Mucosa of stomach (tissue), 1 donor: ENCODE data around the gene RHBDL1.

ENCODE experiments used
- H3K27me3 ChIP-seq: one replicate; pipeline ENCODE4 v1.7.0; 2013; ENCODE audit warnings: mild to moderate bottlenecking, low read length; ENCODE audit not compliant: control insufficient read depth, insufficient read depth
- H3K36me3 ChIP-seq: one replicate; pipeline ENCODE4 v1.7.0; 2013; ENCODE audit warnings: low read length; ENCODE audit not compliant: control insufficient read depth, insufficient read depth
- H3K4me1 ChIP-seq: one replicate; pipeline ENCODE4 v1.7.0; 2013; ENCODE audit warnings: mild to moderate bottlenecking, low read length; ENCODE audit not compliant: control insufficient read depth, insufficient read depth
- H3K4me3 ChIP-seq: one replicate; pipeline ENCODE4 v1.7.0; 2013; ENCODE audit warnings: low read length
- H3K9ac ChIP-seq: one replicate; pipeline ENCODE4 v1.7.0; 2013; ENCODE audit warnings: mild to moderate bottlenecking, low read length, moderate library complexity
- H3K9me3 ChIP-seq: one replicate; pipeline ENCODE4 v1.7.0; 2013; ENCODE audit warnings: mild to moderate bottlenecking, low read length, moderate library complexity; ENCODE audit not compliant: control insufficient read depth
- donor health status: Pancreatic carcinoma.

RHBDL1 gene

DNA sequence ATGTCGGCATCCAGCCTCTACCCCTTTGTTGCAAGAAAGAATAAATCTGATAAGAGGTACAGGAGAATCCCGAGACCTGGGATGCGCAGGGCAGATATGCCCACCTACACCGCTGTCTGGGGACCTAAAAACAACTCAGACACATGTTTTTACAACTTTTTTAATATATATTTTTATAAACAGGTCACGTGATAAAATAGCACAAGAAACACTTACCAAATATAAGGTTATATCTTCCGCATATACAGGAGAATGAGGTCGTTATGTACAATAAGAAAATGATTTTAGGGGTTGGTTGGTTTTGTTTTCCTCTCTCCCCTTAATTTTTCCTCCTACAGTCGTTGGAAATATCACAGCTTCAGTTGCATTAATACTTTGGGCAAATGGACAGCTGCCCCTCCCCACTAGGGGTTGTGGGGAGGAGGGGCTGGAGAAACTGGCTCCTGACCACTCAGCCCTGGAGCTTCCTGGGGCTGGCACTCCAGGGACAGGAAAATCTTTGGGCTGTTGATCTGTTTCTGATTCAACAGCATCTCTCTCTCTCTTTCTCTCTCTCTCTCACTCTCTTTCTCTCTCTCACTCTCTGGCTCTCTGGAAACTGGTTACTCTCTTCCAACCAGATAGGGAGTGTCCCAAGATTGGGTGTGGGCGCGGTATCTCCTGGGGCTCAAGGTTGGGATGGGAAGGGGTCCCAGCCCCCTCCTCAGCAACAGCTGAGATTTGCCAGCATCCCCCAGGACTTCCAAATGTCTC is 17.1 kb downstream of the RHBDL1 start:
- no peaks in the 10 kb centered on the region for H3K9me3 ChIP-seq
- no peak overlapping the region for H3K4me3 ChIP-seq
- peaks cover 42% of the 10 kb centered on the region for H3K27me3 ChIP-seq
- H3K4me1 ChIP-seq: peaks cover 33% of the 10 kb centered on the region
- no peaks in the 10 kb centered on the region for H3K36me3 ChIP-seq
- no peak overlapping the region for H3K9ac ChIP-seq

DNA sequence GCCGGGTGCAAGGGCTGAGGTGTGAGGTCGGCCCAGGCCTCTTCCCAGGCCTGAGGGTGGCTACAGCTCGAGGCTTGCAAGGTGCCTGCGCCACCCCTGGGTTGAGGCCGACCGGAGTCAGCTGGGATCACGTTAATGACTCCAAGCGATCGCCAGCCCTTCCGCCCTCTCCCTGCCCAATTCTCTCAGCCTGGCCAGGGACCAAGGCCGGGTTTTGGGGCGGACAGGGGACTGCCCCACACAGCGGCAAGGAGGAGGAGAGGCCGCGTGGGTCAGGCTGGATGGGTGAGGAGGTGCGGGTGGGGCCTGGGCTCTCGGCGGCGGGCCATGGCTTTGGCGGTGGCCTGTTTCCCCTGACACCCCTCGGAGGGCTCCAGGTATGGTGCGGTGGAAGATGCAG is 17.9 kb downstream of the RHBDL1 start:
- Histone ChIP-seq H3K9ac (no peak overlapping the region), H3K9me3 (no peaks in the 10 kb centered on the region), H3K4me1 (peaks cover 33% of the 10 kb centered on the region), H3K36me3 (no peaks in the 10 kb centered on the region), H3K27me3 (peaks cover 42% of the 10 kb centered on the region), H3K4me3 (no peak overlapping the region)

DNA sequence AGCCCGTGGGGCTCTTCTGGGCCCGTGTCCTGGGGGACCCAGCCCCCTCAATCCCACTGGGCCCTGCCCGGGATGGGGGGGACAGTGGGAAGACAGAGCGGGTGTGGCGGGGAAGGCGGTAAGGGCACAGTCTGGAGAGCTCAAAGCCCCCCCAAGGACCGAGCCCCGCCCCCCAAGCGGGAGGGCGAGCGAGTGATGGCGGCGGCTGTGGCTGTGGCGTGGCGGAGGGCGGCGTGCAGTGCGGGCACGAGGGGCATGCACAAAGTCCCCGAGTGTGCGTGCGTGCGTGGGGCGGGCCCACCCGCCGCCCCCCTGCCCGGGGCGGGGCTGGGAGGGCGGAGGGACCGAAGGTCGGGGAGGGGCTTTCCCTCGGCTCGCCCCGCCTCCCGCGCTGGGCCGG is 18.3 kb downstream of the RHBDL1 start:
- no peak overlapping the region for H3K4me3 ChIP-seq
- peaks cover 33% of the 10 kb centered on the region for H3K4me1 ChIP-seq
- H3K27me3 ChIP-seq: peaks cover 42% of the 10 kb centered on the region
- H3K9ac ChIP-seq: no peak overlapping the region
- H3K9me3 ChIP-seq: no peaks in the 10 kb centered on the region
- H3K36me3 ChIP-seq: no peaks in the 10 kb centered on the region

- Histone ChIP-seq H3K4me1 (peaks cover 28% of the 10 kb centered on the region), H3K9me3 (no peaks in the 10 kb centered on the region), H3K36me3 (no peaks in the 10 kb centered on the region), H3K9ac (no peak overlapping the region), H3K4me3 (no peak overlapping the region), H3K27me3 (peaks cover 47% of the 10 kb centered on the region)
Measured at GRCh38 chr16:694187-694862, 18.9 kb downstream of the RHBDL1 start.

GRCh38 chr16:694863-695354 is 19.4 kb downstream of the RHBDL1 start:
- H3K4me3 ChIP-seq: no peak overlapping the region
- H3K27me3 ChIP-seq: peaks cover 53% of the 10 kb centered on the region
- H3K9ac ChIP-seq: no peak overlapping the region
- H3K9me3 ChIP-seq: no peaks in the 10 kb centered on the region
- H3K4me1 ChIP-seq: peaks cover 22% of the 10 kb centered on the region
- H3K36me3 ChIP-seq: no peaks in the 10 kb centered on the region

GRCh38 chr16:695355-696089 is 20.1 kb downstream of the RHBDL1 start:
- Histone ChIP-seq H3K36me3 (no peaks in the 10 kb centered on the region), H3K4me1 (peaks cover 19% of the 10 kb centered on the region), H3K27me3 (peaks cover 59% of the 10 kb centered on the region), H3K9me3 (no peaks in the 10 kb centered on the region), H3K4me3 (no peak overlapping the region), H3K9ac (no peak overlapping the region)

DNA sequence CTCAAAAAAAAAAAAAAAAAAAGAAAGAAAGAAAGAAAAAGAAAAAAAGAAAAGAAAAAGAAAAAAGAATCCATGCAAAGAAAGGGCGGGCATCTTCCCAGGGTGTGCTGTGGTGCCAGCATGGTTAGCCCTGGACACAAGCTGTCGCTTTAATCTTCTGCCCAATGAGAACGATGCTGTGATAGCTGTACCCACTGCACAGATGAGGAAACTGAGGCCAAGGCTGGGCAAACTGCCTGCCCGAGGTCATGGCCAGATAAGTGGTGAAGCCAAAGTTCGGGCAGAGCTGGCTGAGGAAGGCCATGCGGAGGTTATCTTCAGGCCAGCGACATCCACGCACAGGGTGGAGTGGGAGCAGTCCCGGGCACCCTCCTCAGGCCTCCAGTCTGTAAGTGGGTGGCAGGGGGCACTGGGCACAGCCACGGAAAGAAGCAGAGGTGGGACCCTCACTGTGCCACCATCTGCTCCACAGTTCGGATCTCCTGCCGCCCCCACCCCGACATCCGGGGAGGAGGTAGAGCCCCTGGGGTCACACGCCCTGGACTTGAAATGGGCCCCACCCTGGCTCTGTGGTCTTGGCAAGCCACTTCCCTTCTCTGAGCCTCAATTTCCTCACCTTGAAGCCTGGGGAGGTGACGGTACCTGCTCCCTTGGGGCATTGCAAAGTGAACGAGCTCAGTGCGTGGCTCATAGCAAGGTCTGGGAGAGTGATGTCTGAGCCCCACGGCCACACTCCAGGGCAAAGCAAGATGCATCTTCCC is 23.6 kb downstream of the RHBDL1 start:
- H3K9me3 ChIP-seq: no peaks in the 10 kb centered on the region
- no peaks in the 10 kb centered on the region for H3K36me3 ChIP-seq
- no peak overlapping the region for H3K9ac ChIP-seq
- H3K4me3 ChIP-seq: no peak overlapping the region
- H3K4me1 ChIP-seq: peaks cover 16% of the 10 kb centered on the region
- peaks cover 71% of the 10 kb centered on the region for H3K27me3 ChIP-seq

- Histone ChIP-seq H3K36me3 (no peaks in the 10 kb centered on the region), H3K4me1 (peaks cover 4% of the 10 kb centered on the region), H3K9me3 (no peaks in the 10 kb centered on the region), H3K4me3 (no peak overlapping the region), H3K27me3 (peaks cover 65% of the 10 kb centered on the region), H3K9ac (no peak overlapping the region)
Measured at GRCh38 chr16:700684-701584, 25.5 kb downstream of the RHBDL1 start.

GRCh38 chr16:702341-702740 is 26.9 kb downstream of the RHBDL1 start:
- H3K4me1 ChIP-seq: peaks cover 4% of the 10 kb centered on the region
- no peak overlapping the region for H3K9ac ChIP-seq
- no peaks in the 10 kb centered on the region for H3K36me3 ChIP-seq
- H3K27me3 ChIP-seq: peaks cover 75% of the 10 kb centered on the region
- H3K9me3 ChIP-seq: no peaks in the 10 kb centered on the region
- H3K4me3 ChIP-seq: no peak overlapping the region

- Histone ChIP-seq H3K4me1 (peaks cover 4% of the 10 kb centered on the region), H3K36me3 (no peaks in the 10 kb centered on the region), H3K27me3 (peaks cover 84% of the 10 kb centered on the region), H3K9ac (no peak overlapping the region), H3K4me3 (no peak overlapping the region), H3K9me3 (no peaks in the 10 kb centered on the region)
Measured at GRCh38 chr16:703406-703805, 27.9 kb downstream of the RHBDL1 start.

GRCh38 chr16:704047-704446 is 28.6 kb downstream of the RHBDL1 start:
- H3K4me3 ChIP-seq: no peak overlapping the region
- H3K4me1 ChIP-seq: peaks cover 4% of the 10 kb centered on the region
- H3K36me3 ChIP-seq: no peaks in the 10 kb centered on the region
- no peaks in the 10 kb centered on the region for H3K9me3 ChIP-seq
- H3K27me3 ChIP-seq: peaks cover 89% of the 10 kb centered on the region
- no peak overlapping the region for H3K9ac ChIP-seq
